ENCODE results near the gene ANXA9. TPM values are rescaled to one million over a fixed set of nuclear protein-coding genes. Genes with fewer than 3 reads are reported as not detected.

ANXA9 gene
- total RNA-seq, 1 donor from 2014 or later, result 9.3 TPM

DNA sequence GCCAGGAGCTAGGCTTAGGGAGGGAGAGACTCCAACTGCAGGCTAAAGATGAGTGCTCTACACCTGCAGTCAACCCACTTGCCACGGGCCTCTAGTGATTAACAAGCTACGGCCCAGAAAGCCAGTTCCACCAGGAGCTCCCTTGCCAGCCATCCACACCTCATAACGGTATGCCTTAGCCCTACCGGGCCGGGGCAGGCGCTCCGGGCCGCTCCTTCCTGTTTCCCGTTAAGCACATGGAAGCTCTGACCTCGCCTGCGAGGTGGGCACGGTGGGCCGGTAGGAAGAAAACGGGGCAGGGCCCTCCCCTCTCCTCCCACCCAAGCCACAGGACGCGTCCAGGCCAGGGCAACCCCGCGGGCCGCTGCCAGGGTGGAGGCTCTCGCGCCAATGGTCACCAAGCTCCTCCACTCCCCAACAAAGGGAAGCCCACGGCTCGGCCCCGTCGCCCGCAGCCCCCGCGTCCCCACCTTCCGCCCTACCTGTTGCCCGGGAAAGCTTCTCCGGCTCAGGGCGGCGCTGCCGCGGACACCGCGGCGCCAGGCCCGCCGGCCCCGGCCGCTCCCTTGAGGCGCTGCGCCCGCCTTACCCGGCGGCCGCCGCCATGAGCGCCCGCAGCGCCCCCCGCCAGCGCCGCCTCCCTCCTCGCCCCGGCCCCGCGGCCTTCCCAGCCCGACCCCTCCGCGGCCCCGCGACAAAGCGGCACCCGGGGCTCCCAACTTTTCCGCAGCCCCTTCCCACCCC lies 8.1 kb upstream of the ANXA9 start:
- DNase-seq (ENCODE audit: low spot score), result peak; percentile 62
- ATAC-seq, result no peak

GRCh38 chr1:150974580-150975478 lies 7.3 kb upstream of the ANXA9 start, which contains the start of gene CERS2:
CERS2 (minus strand) TSS chr1:150974835; CDS start chr1:150969090, 5,745 bp downstream.
- ATAC-seq, result peak; percentile 49
- DNase-seq (ENCODE audit: low spot score), result peak; percentile 82

DNA sequence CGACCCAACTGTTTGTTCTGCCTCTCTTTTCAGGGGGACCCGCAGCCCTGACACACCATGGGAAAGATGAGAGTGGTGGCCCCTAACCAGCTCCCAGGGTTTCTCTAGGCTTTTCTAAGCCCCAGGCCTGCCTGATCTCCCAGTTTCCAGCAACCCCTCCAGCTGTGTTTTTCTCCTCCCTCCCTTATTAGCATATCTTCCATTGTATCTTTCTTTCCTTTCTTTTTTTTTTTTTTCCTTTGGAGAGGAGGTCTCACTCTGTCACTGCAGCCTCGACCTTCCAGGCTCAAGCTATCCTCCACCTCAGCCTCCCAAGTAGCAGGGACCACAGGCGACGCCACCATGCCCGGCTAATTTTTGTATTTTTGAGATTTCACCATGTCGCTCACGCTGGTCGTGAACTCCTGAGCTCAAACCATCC lies 5.7 kb upstream of the ANXA9 start:
- ATAC-seq (no peak), DNase-seq (ENCODE audit: low spot score) (no peak)

GRCh38 chr1:150976879-150977694 lies 5.0 kb upstream of the ANXA9 start:
- DNase-seq (ENCODE audit: low spot score) (peak; percentile 89), ATAC-seq (peak; percentile 49)

DNA sequence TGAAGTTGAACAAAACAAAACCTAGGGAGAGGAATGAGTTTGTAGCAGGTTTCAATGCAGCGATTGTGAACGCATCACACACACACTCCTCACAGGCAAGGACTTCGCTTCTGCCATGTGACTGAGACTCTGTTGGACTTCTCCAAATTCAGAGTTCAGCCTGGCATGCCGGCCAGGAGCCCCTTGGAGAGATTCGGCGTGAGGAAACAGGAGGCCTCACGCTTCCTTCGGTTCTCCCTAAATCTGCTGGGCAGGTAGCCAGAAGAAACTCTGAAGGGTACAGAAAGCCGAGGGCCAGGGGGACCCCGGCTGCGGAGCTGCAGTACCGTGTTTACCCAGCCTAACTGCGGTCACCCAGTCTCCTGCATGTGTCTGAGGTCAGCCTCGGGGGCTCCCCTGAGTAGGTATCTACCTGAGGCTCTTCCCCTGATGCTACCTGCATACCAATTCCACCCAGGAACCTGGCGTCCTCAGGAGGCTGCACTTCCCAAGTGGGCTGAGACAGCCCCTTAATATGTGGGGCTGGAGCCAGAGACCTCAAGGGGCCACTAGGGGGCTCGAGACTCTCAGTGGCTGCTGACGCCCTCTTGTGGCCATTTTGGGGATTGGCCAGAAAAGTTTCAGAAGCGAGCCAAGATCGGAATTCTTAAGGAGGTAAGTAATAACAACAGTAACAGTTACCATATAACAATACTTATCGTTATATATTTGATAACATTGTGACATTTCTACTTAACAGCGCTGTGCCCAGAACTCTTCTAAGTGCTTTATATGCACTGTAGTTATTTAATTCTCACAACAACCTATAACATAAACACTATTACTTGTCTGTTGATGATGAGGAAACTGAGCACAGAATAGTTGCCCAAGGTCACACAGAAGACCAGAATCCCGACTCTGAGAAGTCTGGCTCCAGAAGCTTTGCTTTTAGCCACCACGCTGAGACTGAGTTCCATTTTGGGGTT lies 2.7 kb upstream of the ANXA9 start:
- DNase-seq (ENCODE audit: low spot score) (peak; percentile 84), ATAC-seq (peak; percentile 54)

DNA sequence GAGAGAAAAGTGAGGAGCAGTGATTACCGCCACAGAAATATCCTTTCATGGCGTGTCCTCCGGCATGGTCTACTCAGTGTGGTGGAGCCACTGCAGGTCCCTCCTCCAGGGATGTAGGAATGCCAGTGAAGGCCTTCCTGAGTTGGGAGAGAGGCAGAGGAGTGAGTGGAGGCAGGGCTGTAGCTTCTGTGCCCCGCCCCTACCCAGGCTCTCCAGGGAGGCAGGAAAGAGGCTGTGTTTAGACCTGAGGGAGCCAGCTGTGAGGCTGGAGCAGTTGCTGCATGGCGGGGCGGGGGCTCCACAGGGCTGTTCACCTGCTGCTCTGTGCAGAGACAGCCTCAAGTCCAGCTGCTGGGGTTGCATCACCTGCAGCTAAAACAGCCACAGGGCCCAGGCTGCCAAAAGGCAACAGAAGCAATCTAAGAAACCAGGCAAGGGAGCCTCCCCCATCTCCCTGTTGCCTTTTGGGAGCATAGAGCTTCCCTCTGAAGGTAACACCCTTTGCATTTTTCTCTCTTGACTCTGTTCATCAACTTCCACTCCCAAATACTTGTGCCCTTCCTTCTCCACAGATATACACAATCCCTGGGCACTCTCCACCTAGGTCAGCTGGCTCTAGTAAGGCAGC lies 801 bp upstream of the ANXA9 start:
- DNase-seq (ENCODE audit: low spot score) (peak; percentile 65), ATAC-seq (peak; percentile 36)

DNA sequence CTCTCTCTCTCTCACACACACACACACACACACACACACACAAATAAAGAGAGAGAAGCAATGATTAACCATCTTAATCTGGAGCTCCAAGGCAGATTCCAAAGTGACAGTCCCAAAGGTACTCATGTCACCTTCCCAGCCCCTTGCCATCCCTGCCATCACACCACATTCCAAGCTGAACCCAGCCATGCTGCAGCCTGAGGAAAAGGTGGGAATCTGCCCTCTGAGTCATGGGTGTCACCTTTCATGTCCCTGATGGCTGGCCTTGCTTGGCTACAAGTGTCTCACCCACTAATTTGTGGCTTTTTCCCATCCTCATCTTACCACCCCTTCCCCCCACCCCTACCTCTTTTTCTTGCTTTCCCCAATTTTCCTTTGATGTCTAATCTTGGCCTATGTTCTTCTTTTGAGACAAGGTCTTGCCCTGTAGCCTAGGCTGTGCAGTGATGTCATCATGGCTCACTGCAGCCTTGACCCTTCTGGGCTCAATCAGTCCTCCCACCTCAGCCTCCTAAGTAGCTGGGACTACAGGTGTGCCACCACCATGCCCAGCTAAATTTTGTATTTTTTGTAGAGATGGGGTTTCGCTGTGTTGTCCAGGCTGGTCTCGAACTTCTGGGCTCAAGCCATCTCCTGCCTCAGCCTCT lies 3.2 kb downstream of the ANXA9 start:
- DNase-seq (ENCODE audit: low spot score) (no peak), ATAC-seq (no peak)

DNA sequence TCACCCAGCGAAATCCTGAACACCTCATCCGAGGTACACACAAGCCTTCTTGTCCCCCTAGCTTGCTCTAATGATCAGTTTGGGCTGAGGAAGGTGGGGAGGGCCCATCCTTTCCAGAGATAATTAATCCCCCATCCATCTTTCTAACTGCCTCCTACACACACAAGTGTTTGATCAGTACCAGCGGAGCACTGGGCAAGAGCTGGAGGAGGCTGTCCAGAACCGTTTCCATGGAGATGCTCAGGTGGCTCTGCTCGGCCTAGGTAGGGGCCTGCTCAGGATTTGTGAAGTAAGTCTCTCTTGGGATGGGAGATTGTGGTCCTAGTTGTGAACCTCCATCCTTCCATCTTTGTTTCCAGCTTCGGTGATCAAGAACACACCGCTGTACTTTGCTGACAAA lies 5.8 kb downstream of the ANXA9 start:
- peak; percentile 21 for ATAC-seq
- DNase-seq (ENCODE audit: low spot score), result no peak

DNA sequence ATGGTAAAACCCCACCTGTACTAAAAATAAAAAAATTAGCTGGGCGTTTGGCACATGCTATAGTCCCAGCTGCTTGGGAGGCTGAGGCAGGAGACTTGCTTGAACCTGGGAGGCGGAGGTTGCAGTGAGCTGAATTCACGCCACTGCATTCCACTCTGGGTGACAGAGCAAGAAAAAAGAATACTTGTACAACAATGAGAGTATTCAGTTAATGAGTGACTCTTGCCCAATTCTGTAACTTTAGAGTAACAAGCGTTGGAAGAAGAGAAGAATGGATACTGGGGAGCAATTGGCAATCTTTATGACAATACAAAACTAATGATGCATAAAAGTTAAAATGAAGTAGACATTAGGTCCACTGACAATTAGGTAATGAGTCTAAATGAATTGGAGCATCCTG lies 10.5 kb downstream of the ANXA9 start:
- ATAC-seq, result no peak
- DNase-seq (ENCODE audit: low spot score), result no peak

GRCh38 chr1:150994248-150994647 lies 12.2 kb downstream of the ANXA9 start:
- no peak for ATAC-seq
- no peak for DNase-seq (ENCODE audit: low spot score)

DNA sequence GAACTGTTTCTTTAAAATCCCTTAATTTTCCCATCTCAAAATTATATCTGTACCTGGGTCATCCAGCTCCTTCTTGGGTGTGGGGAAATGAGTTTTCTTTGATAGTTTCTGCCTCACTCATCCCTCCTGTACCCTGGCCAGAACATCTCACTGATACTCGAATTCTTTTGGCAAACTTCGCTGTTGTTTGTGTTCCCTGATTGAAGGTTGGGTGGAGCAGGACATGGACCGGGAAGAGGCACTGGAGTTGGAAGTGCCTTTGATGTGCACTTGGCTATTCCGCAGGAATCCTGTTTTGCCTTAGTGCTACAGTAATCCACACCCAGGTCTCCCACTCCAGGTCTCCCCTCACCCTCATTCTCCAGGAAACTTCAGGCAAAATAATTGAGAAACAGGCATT lies 13.4 kb downstream of the ANXA9 start:
- ATAC-seq (no peak), DNase-seq (ENCODE audit: low spot score) (no peak)

- no peak for DNase-seq (ENCODE audit: low spot score)
Observed at GRCh38 chr1:150995896-150996295, 13.8 kb downstream of the ANXA9 start.

DNA sequence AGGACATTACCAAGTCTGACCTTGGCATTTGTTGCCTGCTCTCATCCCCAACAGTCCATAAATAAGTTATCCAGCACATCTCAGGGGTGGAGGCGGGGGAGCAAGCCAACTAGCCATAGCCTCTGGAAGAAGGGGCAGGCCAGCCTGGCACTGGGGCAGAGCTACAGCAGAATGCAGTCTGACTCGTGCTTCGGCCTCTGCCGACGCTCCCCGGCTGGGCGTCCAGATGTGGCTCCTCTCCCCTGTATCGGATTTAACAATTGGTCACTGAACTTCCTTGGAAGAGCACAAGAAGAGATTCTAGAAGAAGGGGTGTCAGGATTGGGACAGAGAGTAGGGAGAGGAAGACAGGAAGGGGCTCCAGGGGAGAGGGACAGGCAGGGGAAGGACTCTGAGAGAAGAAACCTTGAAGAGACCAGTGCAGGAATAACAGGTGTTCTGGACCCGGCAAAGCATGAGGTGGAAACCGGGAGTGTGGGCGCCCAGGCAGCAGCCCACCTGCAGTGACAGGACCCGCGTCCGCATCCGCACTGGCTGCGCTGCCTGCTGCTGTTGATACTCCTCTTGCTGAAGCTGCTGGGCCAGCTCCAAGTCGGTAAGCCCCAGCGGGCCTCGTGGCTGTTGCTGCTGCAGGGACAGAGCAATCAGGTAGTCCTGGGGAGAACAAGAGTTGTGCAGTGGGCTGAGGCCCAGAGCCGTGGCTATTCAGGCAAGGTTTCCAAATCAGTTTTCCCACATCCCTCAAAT lies 15.2 kb downstream of the ANXA9 start:
- DNase-seq (ENCODE audit: low spot score) (no peak), ATAC-seq (no peak)

More at GRCh38 chr1:150995896-150996295, 13.8 kb downstream of the ANXA9 start:
- peak; percentile 81 for ATAC-seq

GRCh38 chr1:150997949-150998348 lies 15.9 kb downstream of the ANXA9 start:
- ATAC-seq, result no peak
- no peak for DNase-seq (ENCODE audit: low spot score)

DNA sequence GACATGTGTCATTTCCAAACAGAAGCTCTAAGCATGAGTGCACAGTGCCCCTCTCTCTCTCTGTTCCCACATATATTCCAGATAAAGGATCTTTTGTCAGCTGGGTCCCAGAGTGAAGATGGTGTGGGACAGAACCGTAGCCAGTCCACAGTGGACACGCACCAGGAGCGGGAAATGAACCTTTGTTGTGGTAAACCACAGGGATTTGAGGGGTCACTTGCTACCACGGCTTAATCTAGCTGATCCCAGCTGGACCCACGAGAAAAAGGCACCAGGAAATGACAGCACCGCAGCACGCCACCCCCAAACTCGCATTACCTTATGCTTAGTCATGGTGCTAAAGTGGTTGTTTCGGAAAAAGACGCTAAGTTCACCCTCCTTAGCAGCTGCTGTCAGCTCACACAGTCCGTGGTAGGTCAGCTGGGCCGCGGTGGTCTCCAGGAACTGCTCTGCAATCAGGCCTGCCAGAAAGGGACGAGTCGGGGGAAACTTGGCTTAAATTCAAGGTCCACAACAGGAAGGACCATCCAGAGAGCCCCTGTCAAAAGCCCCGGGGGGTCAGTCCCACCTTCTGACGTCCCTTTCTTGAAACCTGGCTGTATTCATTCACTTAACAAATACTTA lies 17.1 kb downstream of the ANXA9 start:
- DNase-seq (ENCODE audit: low spot score) (no peak), ATAC-seq (no peak)

GRCh38 chr1:150999926-151000325 lies 17.8 kb downstream of the ANXA9 start:
- DNase-seq (ENCODE audit: low spot score) (no peak), ATAC-seq (no peak)

DNA sequence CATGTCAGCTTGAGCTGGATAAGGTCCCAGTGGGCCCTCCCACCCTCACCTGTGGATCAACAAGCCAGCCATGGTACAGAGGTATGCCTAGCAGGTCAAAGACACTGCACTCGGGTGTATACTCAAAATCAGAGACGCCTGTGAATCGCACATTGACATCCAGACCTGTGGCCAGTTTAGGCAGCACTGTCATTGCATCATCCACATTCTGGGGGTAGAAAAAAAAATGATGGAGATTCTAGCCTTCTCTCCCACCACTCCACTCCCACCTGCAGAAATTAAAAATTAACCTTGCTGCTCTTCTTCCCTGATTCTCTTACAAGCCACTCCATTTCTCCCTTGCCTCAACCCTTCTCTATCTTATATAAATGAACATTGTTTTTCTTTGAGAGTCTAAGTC lies 18.3 kb downstream of the ANXA9 start:
- ATAC-seq, result no peak
- no peak for DNase-seq (ENCODE audit: low spot score)

DNA sequence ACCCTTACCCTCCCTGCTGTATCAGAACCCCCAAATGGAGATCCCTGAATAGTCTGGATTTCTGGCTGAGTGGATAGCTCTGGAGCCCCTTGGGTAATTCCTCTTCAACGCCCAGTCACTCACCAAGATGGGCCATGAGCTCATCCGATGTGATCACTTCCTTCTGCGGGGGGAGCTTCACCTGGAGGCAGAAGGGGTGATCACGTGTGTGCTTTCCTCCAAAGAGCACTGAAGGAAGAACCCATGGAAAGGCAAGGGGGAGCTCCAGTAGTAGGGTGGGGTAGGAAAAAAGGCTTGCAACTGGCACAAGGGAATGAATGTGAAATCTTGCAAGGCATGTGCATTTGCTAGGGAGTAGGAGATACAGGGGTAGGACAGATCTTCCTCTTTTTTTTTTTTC lies 19.5 kb downstream of the ANXA9 start:
- no peak for DNase-seq (ENCODE audit: low spot score)
- ATAC-seq, result no peak

Data from left lobe of liver (tissue), 2 donors.